ENCODE data around the gene C1orf94. TPM values are rescaled to one million over a fixed set of nuclear protein-coding genes. Genes with fewer than 3 reads are reported as not detected.

Gene C1orf94, protein sequence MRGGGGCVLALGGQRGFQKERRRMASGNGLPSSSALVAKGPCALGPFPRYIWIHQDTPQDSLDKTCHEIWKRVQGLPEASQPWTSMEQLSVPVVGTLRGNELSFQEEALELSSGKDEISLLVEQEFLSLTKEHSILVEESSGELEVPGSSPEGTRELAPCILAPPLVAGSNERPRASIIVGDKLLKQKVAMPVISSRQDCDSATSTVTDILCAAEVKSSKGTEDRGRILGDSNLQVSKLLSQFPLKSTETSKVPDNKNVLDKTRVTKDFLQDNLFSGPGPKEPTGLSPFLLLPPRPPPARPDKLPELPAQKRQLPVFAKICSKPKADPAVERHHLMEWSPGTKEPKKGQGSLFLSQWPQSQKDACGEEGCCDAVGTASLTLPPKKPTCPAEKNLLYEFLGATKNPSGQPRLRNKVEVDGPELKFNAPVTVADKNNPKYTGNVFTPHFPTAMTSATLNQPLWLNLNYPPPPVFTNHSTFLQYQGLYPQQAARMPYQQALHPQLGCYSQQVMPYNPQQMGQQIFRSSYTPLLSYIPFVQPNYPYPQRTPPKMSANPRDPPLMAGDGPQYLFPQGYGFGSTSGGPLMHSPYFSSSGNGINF
- not detected for polyA plus RNA-seq

DNA sequence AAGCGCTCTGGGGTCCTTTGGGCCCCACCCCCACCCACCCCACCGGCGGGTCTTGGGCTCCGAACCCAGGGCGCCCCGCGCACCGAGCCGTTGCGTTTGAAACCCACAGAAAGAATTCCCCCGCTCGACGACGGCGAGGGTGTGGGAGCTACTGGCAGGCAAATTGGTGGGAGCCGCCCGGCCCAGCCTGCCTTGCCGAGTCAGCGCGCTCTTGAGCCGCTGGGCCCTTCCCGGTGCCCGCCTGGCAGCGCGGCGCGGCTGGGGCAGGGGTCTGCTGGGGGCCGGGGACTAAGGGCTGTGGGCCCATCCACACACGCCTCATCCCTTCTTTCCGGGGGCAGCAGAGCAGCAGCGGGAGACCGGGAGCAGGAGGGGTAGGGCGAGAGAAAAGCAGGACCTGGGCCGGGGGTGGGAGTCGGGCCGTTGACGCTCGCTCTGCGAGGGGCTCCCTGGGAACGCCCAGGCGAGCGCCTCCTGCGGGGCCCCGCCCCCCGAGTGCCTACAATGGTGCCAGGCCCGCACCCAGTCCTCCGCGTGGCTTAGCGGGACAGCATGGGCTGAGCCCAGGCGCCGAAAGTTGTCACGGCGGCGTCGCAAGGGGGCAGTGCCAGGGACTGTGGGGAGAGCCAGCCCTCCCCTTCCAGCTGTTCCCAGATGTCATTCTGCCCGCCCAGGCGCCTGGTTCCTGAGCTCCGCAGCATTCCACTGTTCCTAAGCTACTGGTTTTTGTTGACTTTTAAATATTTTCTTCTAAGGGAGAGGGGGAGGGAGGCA, at the start of gene C1orf94:
TSS of gene C1orf94 (plus strand) at position 78 of the 774 bp plus-strand sequence. CDS start 883 bp downstream, outside the sequence.
- Mint-ChIP-seq H3K27ac (no peak within 1 kb of the TSS), H3K36me3 (no peaks in the 10 kb centered on the region), H3K9me3 (peaks cover 0 to 3% (median 0%) of the 10 kb centered on the region in 3 donors), H3K27me3 (peaks cover 25% of the 10 kb centered on the region), H3K4me3 (no peak within 1 kb of the TSS), H3K4me1 (no peaks in the 10 kb centered on the region)

DNA sequence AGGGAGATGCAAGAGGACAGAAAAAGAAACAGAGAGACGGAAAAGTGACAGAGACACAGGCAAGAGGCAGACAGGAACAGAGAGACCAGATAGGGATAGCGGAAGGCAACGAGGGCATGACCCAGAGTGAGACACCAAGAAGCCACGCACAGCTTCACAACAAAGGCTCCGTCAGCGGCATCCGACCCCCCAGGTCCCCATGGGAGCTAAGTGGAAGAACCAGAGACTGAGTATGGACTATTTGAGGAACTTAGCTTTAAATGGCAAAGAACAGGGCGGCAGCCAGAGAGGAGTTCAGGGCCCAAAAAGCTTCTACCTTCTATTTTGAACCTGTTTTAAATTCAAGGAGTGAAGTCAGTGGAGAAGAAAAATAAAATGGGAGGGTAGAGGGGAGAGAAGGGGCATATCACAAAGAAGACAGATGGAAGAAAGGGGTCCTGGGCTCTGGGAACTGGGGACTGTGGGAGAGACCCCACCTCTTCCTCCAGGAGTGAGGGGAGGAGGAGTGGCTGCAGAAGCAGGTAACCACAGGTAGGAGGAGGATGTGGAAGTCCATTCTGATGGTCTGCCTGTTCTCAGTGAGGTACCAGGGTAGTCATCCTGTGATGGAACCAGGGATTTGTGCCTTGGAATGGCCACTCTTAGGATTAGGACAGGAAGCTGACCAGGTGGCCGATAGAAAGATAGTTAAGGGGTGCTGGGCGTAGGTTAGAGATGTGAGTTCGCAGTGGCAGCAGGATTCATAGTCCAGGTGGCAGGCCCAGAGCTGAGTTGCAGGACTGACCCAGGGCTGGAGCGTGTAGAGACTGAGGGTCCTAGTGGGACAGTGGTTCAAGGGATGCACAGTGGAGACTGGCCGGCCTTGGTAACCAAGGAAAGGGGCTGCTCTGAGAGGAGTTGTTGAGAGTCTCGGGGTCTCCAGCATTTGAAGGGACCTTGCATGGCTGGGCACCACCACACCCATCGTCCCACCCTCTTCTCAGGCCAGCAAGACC, 49.4 kb upstream of the C1orf94 start:
- Mint-ChIP-seq H3K27ac (no peak overlapping the region), H3K4me3 (no peak overlapping the region), H3K27me3 (peaks cover 7% of the 10 kb centered on the region), H3K9me3 (no peaks in the 10 kb centered on the region), H3K4me1 (peaks cover 0 to 3% (median 0%) of the 10 kb centered on the region in 3 donors), H3K36me3 (no peaks in the 10 kb centered on the region)

DNA sequence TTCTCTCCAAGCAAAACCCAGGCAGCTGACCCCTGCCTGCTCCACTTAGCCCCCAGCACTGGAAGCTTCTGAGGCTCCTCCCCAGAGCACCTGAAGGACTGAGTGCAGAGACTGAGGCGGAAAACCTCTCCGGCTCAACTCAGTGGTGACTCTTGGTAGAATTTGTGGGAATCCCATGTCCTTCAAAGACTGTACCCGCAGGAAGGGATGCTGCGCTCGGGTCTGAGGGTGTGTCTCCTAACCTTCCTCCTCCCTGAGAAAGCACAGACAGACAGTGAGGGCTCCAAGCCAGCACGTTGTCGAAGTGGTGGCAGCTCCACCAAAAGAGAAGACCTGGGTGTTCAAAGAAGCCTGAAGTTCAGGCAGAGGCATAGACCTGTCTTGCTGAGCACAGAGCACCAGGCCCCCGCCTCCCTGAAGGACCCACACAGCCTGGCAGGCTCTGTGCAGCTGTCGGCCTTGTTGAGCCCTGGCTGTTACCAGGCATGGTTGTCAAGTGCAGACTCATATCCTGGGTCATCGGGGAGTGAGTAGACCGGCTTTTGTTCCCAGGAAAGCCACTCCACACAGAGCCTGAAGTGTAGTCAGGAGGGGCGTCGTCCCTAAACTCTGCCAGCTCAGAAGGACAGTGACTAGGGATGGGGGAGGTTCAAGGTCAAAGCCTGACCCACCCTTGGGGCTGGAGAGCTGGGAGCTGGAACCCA, 48.4 kb upstream of the C1orf94 start:
- no peaks in the 10 kb centered on the region for H3K36me3 Mint-ChIP-seq
- peaks cover 0 to 3% (median 0%) of the 10 kb centered on the region in 3 donors for H3K4me1 Mint-ChIP-seq
- H3K27ac Mint-ChIP-seq, result no peak overlapping the region
- H3K4me3 Mint-ChIP-seq, result no peak overlapping the region
- H3K27me3 Mint-ChIP-seq, result peaks cover 7% of the 10 kb centered on the region
- peaks cover 0 to 2% (median 0%) of the 10 kb centered on the region in 3 donors for H3K9me3 Mint-ChIP-seq

DNA sequence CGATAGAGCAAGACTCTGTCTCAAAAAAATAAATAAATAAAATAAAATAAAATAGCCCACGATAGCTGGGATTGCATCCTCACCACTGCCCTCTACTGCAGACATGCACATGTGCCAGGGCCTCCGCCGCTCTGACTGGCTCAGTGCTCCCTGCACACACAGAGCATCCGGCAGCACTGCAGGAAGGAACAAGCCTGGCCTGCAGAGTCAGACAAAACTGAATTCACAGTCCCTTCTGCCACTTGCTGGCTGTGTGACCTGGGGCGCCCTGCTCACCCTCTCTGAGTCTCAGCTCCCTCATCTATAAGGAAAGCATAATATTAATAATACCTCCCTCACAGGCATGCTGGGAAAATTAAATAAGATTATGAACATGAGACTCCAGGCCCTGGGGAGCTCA, 47.1 kb upstream of the C1orf94 start:
- peak overlapping the region in 1 of 3 donors; percentile 60 for H3K27ac Mint-ChIP-seq
- peaks cover 7% of the 10 kb centered on the region for H3K27me3 Mint-ChIP-seq
- peaks cover 0 to 3% (median 0%) of the 10 kb centered on the region in 3 donors for H3K4me1 Mint-ChIP-seq
- no peaks in the 10 kb centered on the region for H3K36me3 Mint-ChIP-seq
- peaks cover 0 to 2% (median 0%) of the 10 kb centered on the region in 3 donors for H3K9me3 Mint-ChIP-seq
- no peak overlapping the region for H3K4me3 Mint-ChIP-seq

DNA sequence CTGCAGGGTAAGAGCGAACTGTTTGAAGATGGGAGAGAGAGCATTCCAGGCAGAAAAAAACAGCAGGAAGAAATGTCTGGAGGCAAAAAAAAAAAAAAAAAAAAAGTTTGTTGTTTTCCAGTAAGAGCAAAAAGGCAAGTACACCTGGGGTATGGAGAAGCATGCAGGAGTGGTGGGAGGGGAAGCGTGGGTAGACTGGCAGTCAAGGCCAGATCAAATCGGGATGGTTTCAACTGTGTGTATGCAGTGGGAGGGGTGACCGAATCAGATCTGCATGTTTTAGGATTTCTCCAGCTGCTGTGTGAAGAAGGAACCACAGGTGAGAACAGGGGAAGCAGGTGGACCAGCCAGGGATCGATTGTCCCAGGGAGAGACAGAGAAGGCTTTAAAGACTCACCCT, 46.4 kb upstream of the C1orf94 start:
- H3K27me3 Mint-ChIP-seq, result peaks cover 7% of the 10 kb centered on the region
- H3K27ac Mint-ChIP-seq, result no peak overlapping the region
- H3K9me3 Mint-ChIP-seq, result peaks cover 0 to 2% (median 0%) of the 10 kb centered on the region in 3 donors
- no peaks in the 10 kb centered on the region for H3K36me3 Mint-ChIP-seq
- H3K4me3 Mint-ChIP-seq, result no peak overlapping the region
- H3K4me1 Mint-ChIP-seq, result peaks cover 0 to 3% (median 0%) of the 10 kb centered on the region in 3 donors

DNA sequence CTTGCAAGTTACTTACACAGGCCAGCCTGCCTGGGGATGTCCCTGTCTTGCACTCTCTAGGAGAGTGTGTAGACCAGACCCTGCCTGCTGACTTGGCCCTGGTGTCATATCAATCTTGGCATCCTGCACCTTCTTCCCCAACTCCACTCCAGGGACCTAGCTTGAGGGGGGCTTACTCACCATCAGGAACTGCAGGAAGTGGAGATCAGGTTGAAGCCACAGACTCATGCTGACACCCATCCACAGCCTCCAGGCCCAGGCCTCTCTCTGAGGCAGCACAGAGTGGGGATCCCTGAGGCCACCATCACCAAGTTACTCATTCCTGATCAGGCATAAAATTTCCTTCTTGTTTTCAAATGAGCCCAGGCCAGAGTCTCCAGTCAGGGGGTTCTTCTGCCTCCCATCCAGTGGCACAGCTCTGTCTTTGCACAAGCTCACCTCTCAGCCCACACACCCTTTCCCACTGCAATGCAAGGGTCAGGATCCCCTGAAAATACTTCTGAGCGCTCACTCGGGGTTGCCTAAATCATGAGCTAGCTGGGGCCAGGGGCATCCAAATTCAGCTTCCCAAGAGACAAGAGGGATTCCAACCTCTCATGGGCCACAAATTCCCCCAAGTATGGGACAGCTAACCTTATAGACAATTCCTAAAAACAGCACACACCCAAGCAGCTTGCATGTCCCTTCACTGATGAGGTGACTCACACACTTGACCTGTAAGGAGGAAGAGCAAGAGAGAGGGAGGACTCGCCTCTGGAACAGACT, 45.1 kb upstream of the C1orf94 start:
- Mint-ChIP-seq H3K9me3 (peaks cover 0 to 2% (median 0%) of the 10 kb centered on the region in 3 donors), H3K27ac (no peak overlapping the region), H3K27me3 (peaks cover 5% of the 10 kb centered on the region), H3K4me3 (no peak overlapping the region), H3K4me1 (peaks cover 0 to 3% (median 0%) of the 10 kb centered on the region in 3 donors), H3K36me3 (no peaks in the 10 kb centered on the region)

DNA sequence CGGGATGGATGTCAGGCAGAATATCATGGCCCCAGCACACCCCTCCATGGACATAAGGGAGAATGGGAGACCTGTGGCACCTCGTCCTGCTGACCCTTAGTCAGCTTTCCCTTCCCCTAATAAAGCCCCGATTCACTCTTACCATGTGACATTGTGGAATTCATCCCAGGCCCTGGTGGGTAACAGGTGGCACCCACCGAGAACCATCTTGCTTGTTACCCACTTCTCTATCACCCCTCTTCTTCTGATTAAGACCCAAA, 44.6 kb upstream of the C1orf94 start:
- H3K27me3 Mint-ChIP-seq, result peaks cover 3% of the 10 kb centered on the region
- H3K4me1 Mint-ChIP-seq, result no peaks in the 10 kb centered on the region
- peaks cover 0 to 2% (median 0%) of the 10 kb centered on the region in 3 donors for H3K9me3 Mint-ChIP-seq
- no peak overlapping the region for H3K4me3 Mint-ChIP-seq
- H3K36me3 Mint-ChIP-seq, result no peaks in the 10 kb centered on the region
- H3K27ac Mint-ChIP-seq, result no peak overlapping the region

DNA sequence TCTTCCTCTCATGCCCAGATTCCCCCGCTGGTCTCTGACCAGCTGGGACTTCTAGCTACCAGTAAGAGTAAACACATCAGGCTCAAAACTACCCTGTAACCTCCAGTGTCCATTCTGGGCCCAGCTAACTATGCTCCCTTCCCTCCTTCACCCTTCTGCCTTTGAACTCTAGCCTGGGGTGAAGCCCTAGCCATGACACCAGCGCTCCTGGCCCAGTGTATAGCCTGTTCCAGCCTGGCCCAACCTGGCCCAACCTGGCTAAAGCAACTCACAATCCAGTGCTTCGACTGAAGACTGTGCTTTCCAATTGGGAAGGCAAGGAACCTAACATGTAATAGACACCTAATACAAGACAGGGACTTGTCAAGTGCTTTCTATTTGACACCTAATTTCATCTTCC, 39.3 kb upstream of the C1orf94 start:
- Mint-ChIP-seq H3K9me3 (peaks cover 0 to 2% (median 0%) of the 10 kb centered on the region in 3 donors), H3K27ac (no peak overlapping the region), H3K4me1 (peaks cover 0 to 6% (median 2%) of the 10 kb centered on the region in 3 donors), H3K36me3 (no peaks in the 10 kb centered on the region), H3K4me3 (no peak overlapping the region), H3K27me3 (peaks cover 2% of the 10 kb centered on the region)

DNA sequence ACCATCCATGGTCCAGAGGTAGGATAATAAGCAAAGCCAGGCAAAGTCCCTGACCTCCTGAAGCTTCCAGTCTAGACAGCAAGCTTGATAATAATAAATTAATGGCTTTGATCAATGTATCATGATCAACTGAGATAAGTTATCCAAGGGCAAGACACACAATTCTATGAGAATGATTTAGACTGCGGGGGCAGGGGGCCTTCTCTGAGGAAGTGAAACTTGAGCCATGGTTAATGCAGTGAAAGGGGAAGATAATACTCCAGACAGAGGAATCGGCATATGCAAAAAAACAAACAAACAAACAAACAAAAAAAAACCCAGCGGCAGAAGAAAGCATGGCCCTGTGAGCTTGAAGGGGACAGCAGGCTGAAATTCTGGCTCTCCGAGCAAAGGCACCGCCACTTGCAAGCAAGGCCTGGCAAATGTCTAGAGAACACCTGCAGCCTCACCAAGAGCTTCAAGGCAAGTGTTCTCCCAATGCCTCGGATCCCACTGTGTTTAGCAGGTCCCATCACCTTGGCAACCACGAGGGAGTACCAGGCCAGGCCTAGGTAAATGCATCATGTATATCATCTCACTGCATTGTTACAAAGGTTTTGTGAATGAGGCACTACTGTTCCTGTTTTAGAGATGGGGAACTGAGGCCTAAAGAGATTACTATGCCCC, 36.6 kb upstream of the C1orf94 start:
- Mint-ChIP-seq H3K27me3 (peaks cover 2% of the 10 kb centered on the region), H3K9me3 (no peaks in the 10 kb centered on the region), H3K27ac (no peak overlapping the region), H3K36me3 (no peaks in the 10 kb centered on the region), H3K4me1 (peaks cover 0 to 6% (median 2%) of the 10 kb centered on the region in 3 donors), H3K4me3 (peak overlapping the region in 1 of 4 donors; percentile 69)

DNA sequence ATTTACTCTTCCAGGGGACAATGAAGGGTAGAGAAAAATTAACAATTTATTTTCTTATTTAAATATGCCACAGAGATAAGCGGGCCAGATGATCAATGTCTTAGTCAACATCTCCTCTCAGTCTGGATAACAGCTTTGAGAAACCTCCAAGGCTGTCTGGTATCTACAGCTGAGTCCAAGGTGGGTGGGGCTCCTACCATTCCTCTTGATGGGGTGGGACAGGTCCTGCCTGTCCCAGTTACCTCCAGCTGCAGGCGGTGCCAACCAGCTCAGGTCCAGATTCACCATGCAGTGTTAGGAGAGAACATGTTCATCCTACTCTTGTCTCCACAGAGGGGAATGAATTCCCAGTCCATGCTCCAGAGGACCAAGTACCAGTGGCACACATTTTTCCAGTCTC, 32.7 kb upstream of the C1orf94 start:
- H3K27ac Mint-ChIP-seq, result no peak overlapping the region
- peaks cover 6% of the 10 kb centered on the region for H3K27me3 Mint-ChIP-seq
- H3K9me3 Mint-ChIP-seq, result peaks cover 0 to 2% (median 0%) of the 10 kb centered on the region in 3 donors
- peaks cover 0 to 6% (median 2%) of the 10 kb centered on the region in 3 donors for H3K4me1 Mint-ChIP-seq
- H3K36me3 Mint-ChIP-seq, result no peaks in the 10 kb centered on the region
- H3K4me3 Mint-ChIP-seq, result no peak overlapping the region

DNA sequence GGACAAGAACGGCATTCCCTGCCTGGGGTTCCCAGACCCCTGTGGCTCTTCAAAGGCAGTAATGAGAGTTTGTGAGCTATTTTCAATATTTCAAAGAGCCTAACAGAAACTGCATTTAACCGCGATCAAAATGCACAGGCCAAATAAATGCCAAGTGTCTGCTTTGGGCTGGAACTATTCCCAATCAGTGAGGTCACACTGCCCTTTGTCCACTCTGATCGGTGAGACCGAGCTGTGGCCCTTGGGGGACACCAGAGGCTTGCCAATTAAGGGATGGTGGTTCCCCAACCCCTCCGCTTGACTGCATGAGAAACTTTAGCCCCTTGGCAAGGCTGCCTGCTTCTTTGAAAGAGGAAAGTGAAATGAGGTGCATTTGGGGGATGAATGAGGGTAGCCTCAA, 31.9 kb upstream of the C1orf94 start:
- H3K27me3 Mint-ChIP-seq, result peaks cover 7% of the 10 kb centered on the region
- H3K27ac Mint-ChIP-seq, result no peak overlapping the region
- H3K4me1 Mint-ChIP-seq, result peaks cover 0 to 6% (median under 1%) of the 10 kb centered on the region in 3 donors
- H3K36me3 Mint-ChIP-seq, result no peaks in the 10 kb centered on the region
- H3K4me3 Mint-ChIP-seq, result no peak overlapping the region
- peaks cover 0 to 2% (median 0%) of the 10 kb centered on the region in 3 donors for H3K9me3 Mint-ChIP-seq

DNA sequence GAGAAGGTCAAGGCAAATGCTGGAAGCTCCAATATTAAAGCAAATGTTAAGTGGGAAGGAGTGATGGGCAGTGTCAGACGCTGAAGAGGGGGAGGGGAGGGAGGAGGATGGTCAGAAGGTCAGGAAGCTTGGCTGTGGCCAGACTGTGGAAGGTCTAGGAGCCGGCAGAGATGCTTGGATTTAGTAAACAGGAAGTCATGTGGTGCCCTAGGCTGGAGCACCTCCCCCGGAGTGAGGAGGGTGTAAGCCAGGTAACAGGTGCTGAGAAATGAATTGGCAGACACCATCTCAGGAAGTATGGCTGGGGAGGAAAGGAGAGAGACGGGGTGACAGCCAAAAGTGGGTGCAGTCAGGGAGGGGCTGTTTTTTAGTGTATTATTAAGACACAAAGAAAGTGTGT, 29.4 kb upstream of the C1orf94 start:
- Mint-ChIP-seq H3K4me3 (no peak overlapping the region), H3K36me3 (no peaks in the 10 kb centered on the region)

DNA sequence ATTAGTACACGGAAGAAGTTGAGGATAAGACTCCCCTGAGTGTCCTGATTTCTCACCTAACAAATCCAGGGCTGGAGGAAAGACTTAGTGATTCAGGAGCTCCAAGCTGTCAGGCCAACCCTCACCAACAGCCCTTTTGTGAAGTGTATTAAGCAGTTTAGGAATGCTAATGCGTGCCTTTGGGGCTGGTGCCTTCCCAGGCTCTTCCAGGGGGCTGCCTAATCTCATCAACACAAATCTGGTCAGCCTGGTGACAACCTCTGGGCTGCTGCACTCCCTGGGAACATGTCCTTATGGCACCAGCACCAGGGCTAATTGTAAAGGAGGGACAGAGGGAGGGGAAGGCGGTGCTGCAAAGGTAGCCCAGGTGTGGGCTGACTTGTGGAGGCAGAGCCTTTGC, 27.2 kb upstream of the C1orf94 start:
- H3K4me1 Mint-ChIP-seq, result no peaks in the 10 kb centered on the region
- H3K27ac Mint-ChIP-seq, result no peak overlapping the region
- H3K36me3 Mint-ChIP-seq, result no peaks in the 10 kb centered on the region

More for the DNA sequence above, 29.4 kb upstream of the C1orf94 start:
- Mint-ChIP-seq H3K27ac (no peak overlapping the region), H3K9me3 (peaks cover 0 to 2% (median 0%) of the 10 kb centered on the region in 3 donors), H3K4me1 (no peaks in the 10 kb centered on the region), H3K27me3 (peaks cover 4% of the 10 kb centered on the region)

More for the DNA sequence above, 27.2 kb upstream of the C1orf94 start:
- Mint-ChIP-seq H3K27me3 (peaks cover 14% of the 10 kb centered on the region), H3K9me3 (peaks cover 0 to 2% (median 2%) of the 10 kb centered on the region in 3 donors), H3K4me3 (no peak overlapping the region)
